Naive thymus-derived CD4-positive, alpha-beta T cell (primary cell): ENCODE data around the gene SUGCT. TPM values are rescaled to one million over a fixed set of nuclear protein-coding genes. Genes with fewer than 3 reads are reported as not detected.

ENCODE experiments used
- ATAC-seq: fragments of 150-1000 bp; cut with Tn5 transposase; 2 replicates; pipeline ENCODE4 v1.10.0; 2021; ENCODE audit warnings: mild to moderate bottlenecking, moderate library complexity
- CTCF ChIA-PET: fragments of 350-600 bp; sonication (Branson Sonifier 250); formaldehyde crosslinking; loops from one replicate; lab custom pipeline; 2021; ENCODE audit warnings: antibody characterized with exemption; lab: Charles Lee
- POLR2A ChIA-PET: fragments of 350-600 bp; sonication (Branson Sonifier 250); formaldehyde crosslinking; loops from one replicate; lab custom pipeline; 2021; ENCODE audit warnings: antibody characterized with exemption, inconsistent platforms; lab: Charles Lee
- DNase-seq, 9 donors: peaks; one replicate each; pipeline versions ENCODE4 v3.0.0 to v3.0.0-alpha.2; 2020 to 2022; ENCODE audit warnings: mixed read lengths in 1 of 9
- H3K27ac ChIP-seq: one replicate; pipeline ENCODE4 v1.7.0; 2013; ENCODE audit warnings: mild to moderate bottlenecking, low read depth, low read length, moderate library complexity
- H3K27me3 ChIP-seq, 2 donors: one replicate each; pipeline ENCODE4 v1.7.0; 2013; ENCODE audit warnings: low read length in 2 of 2, mild to moderate bottlenecking in 2 of 2, moderate library complexity in 2 of 2; ENCODE audit not compliant: control insufficient read depth in 2 of 2, insufficient read depth in 2 of 2
- H3K36me3 ChIP-seq, 3 experiments: 1 replicate in 2 of 3; 2 replicates in 1 of 3; pipeline ENCODE4 v1.7.0; 2013; ENCODE audit warnings: low read length in 3 of 3, mild to moderate bottlenecking in 3 of 3, moderate library complexity in 1 of 3; ENCODE audit not compliant: insufficient read depth in 3 of 3, control insufficient read depth in 2 of 3
- H3K4me1 ChIP-seq, 2 donors: one replicate each; pipeline ENCODE4 v1.7.0; 2013; ENCODE audit warnings: low read length in 2 of 2, mild to moderate bottlenecking in 2 of 2, moderate library complexity in 1 of 2; ENCODE audit not compliant: control insufficient read depth in 2 of 2, insufficient read depth in 2 of 2
- H3K4me3 ChIP-seq: 2 replicates; pipeline ENCODE4 v1.7.0; 2013; ENCODE audit warnings: mild to moderate bottlenecking, low read length
- H3K9me3 ChIP-seq, 3 experiments: 1 replicate in 2 of 3; 2 replicates in 1 of 3; pipeline ENCODE4 v1.7.0; 2013; ENCODE audit warnings: low read length in 3 of 3; ENCODE audit not compliant: control insufficient read depth in 2 of 3
- H3K27ac Mint-ChIP-seq, 9 donors: one replicate each; pipeline ENCODE4 v1.8.0; 2020 to 2022; ENCODE audit warnings: mixed read lengths in 9 of 9, mild to moderate bottlenecking in 8 of 9, moderate library complexity in 5 of 9, inconsistent platforms in 2 of 9
- H3K27me3 Mint-ChIP-seq, 5 donors: one replicate each; pipeline ENCODE4 v1.8.0; 2021 to 2022; ENCODE audit warnings: mixed read lengths in 5 of 5, mild to moderate bottlenecking in 1 of 5
- H3K36me3 Mint-ChIP-seq, 5 donors: one replicate each; pipeline ENCODE4 v1.8.0; 2020 to 2022; ENCODE audit warnings: mixed read lengths in 5 of 5, mild to moderate bottlenecking in 3 of 5, inconsistent platforms in 1 of 5
- H3K4me1 Mint-ChIP-seq, 7 donors: one replicate each; pipeline ENCODE4 v1.8.0; 2020 to 2022; ENCODE audit warnings: mixed read lengths in 7 of 7, mild to moderate bottlenecking in 3 of 7, inconsistent platforms in 1 of 7
- H3K4me3 Mint-ChIP-seq, 10 donors: one replicate each; pipeline ENCODE4 v1.8.0; 2020 to 2022; ENCODE audit warnings: mild to moderate bottlenecking in 10 of 10, mixed read lengths in 10 of 10, moderate library complexity in 6 of 10, inconsistent platforms in 2 of 10
- H3K9me3 Mint-ChIP-seq, 11 donors: one replicate each; pipeline ENCODE4 v1.8.0; 2020 to 2022; ENCODE audit warnings: mixed read lengths in 11 of 11, mild to moderate bottlenecking in 4 of 11, inconsistent platforms in 1 of 11, moderate library complexity in 1 of 11
- intact Hi-C, 2 donors: fragments of 100-400 bp; cut with micrococcal nuclease; formaldehyde crosslinking; loops; one replicate each; pipeline ENCODE4 v1.15.1; 2023
- polyA plus RNA-seq, 2 donors: library from polyadenylated mRNA; unstranded; fragments of 300-500 nt; fragmentation: Illumina TruSeq; gene quantifications; one replicate each; pipeline ENCODE4 v1.2.3, GENCODE V29; 2021
- total RNA-seq, 6 experiments: library from RNA in 5 of 6; stranded (reverse) in 5 of 6; gene quantifications; 1 replicate in 5 of 6; 2 replicates in 1 of 6; pipeline ENCODE4 v1.2.3 and lab custom pipeline; 2021 to 2026

Gene SUGCT
- total and polyA plus RNA-seq, 7 experiments from 2014 or later, result 0.95 to 2.7 (median 2.2) TPM; not detected in 1

GRCh38 chr7:40498924-40499510, 364.2 kb downstream of the SUGCT start:
- CTCF ChIA-PET, result no interaction called here

GRCh38 chr7:40499718-40500117, 364.9 kb downstream of the SUGCT start:
- Mint-ChIP-seq H3K27me3 (no peaks in the 10 kb centered on the region), H3K36me3 (peaks cover 0 to 4% (median 0%) of the 10 kb centered on the region in 5 donors), H3K4me3 (no peak overlapping the region), H3K9me3 (peaks cover 0 to 2% (median 0%) of the 10 kb centered on the region in 11 donors), H3K4me1 (no peaks in the 10 kb centered on the region), H3K27ac (no peak overlapping the region)
- H3K27ac ChIP-seq, result no peak overlapping the region
- no peaks in the 10 kb centered on the region for H3K9me3 ChIP-seq
- CTCF ChIA-PET, result no interaction called here
- H3K4me3 ChIP-seq, result no peak overlapping the region
- POLR2A ChIA-PET, result no interaction called here
- H3K4me1 ChIP-seq, result no peaks in the 10 kb centered on the region
- no peaks in the 10 kb centered on the region for H3K36me3 ChIP-seq
- no peak for DNase-seq
- no peaks in the 10 kb centered on the region for H3K27me3 ChIP-seq
- ATAC-seq, result no peak
- intact Hi-C loops, result no loop called here

More at GRCh38 chr7:40498924-40499510, 364.2 kb downstream of the SUGCT start:
- Mint-ChIP-seq H3K27ac (no peak overlapping the region), H3K36me3 (peaks cover 0 to 4% (median 0%) of the 10 kb centered on the region in 5 donors), H3K4me3 (no peak overlapping the region), H3K9me3 (peaks cover 0 to 2% (median 0%) of the 10 kb centered on the region in 11 donors), H3K4me1 (no peaks in the 10 kb centered on the region), H3K27me3 (no peaks in the 10 kb centered on the region)
- Histone ChIP-seq H3K4me3 (no peak overlapping the region), H3K9me3 (no peaks in the 10 kb centered on the region), H3K27ac (no peak overlapping the region), H3K27me3 (no peaks in the 10 kb centered on the region), H3K4me1 (no peaks in the 10 kb centered on the region), H3K36me3 (no peaks in the 10 kb centered on the region)
- POLR2A ChIA-PET, result no interaction called here
- DNase-seq (no peak), ATAC-seq (no peak)
- intact Hi-C loops, result no loop called here

GRCh38 chr7:40500219-40500618, 365.4 kb downstream of the SUGCT start:
- POLR2A ChIA-PET, result no interaction called here
- no peaks in the 10 kb centered on the region for H3K9me3 ChIP-seq
- intact Hi-C loops, result no loop called here

GRCh38 chr7:40502359-40502758, 367.6 kb downstream of the SUGCT start:
- intact Hi-C loops, result no loop called here
- no peaks in the 10 kb centered on the region for H3K9me3 ChIP-seq
- Mint-ChIP-seq H3K27ac (no peak overlapping the region), H3K27me3 (no peaks in the 10 kb centered on the region), H3K4me1 (no peaks in the 10 kb centered on the region), H3K36me3 (peaks cover 0 to 8% (median 1%) of the 10 kb centered on the region in 5 donors), H3K9me3 (peaks cover 0 to 16% (median 8%) of the 10 kb centered on the region in 11 donors), H3K4me3 (no peak overlapping the region)
- POLR2A ChIA-PET, result no interaction called here
- DNase-seq (no peak), ATAC-seq (no peak)
- CTCF ChIA-PET, result no interaction called here
- H3K27me3 ChIP-seq, result no peaks in the 10 kb centered on the region
- no peak overlapping the region for H3K27ac ChIP-seq
- H3K4me3 ChIP-seq, result no peak overlapping the region
- no peaks in the 10 kb centered on the region for H3K36me3 ChIP-seq
- no peaks in the 10 kb centered on the region for H3K4me1 ChIP-seq

More at GRCh38 chr7:40500219-40500618, 365.4 kb downstream of the SUGCT start:
- H3K27me3 Mint-ChIP-seq, result no peaks in the 10 kb centered on the region
- DNase-seq (no peak), ATAC-seq (no peak)
- Histone ChIP-seq H3K4me1 (no peaks in the 10 kb centered on the region), H3K36me3 (no peaks in the 10 kb centered on the region), H3K27me3 (no peaks in the 10 kb centered on the region), H3K27ac (no peak overlapping the region), H3K4me3 (no peak overlapping the region)
- H3K4me3 Mint-ChIP-seq, result no peak overlapping the region
- H3K4me1 Mint-ChIP-seq, result no peaks in the 10 kb centered on the region
- CTCF ChIA-PET, result no interaction called here
- peaks cover 0 to 2% (median 0%) of the 10 kb centered on the region in 11 donors for H3K9me3 Mint-ChIP-seq
- peaks cover 0 to 4% (median 0%) of the 10 kb centered on the region in 5 donors for H3K36me3 Mint-ChIP-seq
- no peak overlapping the region for H3K27ac Mint-ChIP-seq

DNA sequence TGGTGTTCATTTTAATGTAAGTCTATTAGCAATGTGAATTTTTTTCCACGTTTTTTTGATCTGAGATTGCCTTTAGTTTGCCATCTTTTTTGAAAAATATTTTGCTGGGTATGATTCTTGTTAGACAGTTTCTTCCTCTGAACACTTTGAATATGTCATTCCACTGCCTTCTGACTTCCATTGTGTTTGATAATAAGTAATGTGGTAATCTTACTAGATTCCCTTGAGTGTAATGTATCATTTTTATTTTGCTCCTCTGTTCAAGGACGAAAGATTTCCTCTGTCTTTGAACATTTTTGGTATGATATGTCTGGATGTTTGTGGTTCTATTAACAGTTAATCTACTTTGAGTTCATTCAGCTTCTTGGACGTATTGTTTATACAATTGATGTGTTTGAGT, 371.4 kb downstream of the SUGCT start:
- Mint-ChIP-seq H3K4me1 (no peaks in the 10 kb centered on the region), H3K27ac (no peak overlapping the region), H3K27me3 (no peaks in the 10 kb centered on the region), H3K4me3 (no peak overlapping the region), H3K36me3 (peaks cover 0 to 8% (median 3%) of the 10 kb centered on the region in 5 donors), H3K9me3 (peaks cover 0 to 17% (median 10%) of the 10 kb centered on the region in 11 donors)
- H3K4me1 ChIP-seq, result no peaks in the 10 kb centered on the region
- DNase-seq (no peak), ATAC-seq (no peak)
- intact Hi-C loops, result no loop called here
- POLR2A ChIA-PET, result no interaction called here
- CTCF ChIA-PET, result no interaction called here
- H3K4me3 ChIP-seq, result no peak overlapping the region
- no peak overlapping the region for H3K27ac ChIP-seq
- no peaks in the 10 kb centered on the region for H3K27me3 ChIP-seq
- H3K9me3 ChIP-seq, result no peaks in the 10 kb centered on the region
- no peaks in the 10 kb centered on the region for H3K36me3 ChIP-seq

GRCh38 chr7:40507166-40507565, 372.4 kb downstream of the SUGCT start:
- H3K27ac ChIP-seq, result no peak overlapping the region
- H3K4me1 ChIP-seq, result no peaks in the 10 kb centered on the region
- Mint-ChIP-seq H3K36me3 (peaks cover 0 to 8% (median 3%) of the 10 kb centered on the region in 5 donors), H3K27ac (no peak overlapping the region), H3K27me3 (no peaks in the 10 kb centered on the region), H3K4me3 (no peak overlapping the region), H3K9me3 (peaks cover 0 to 17% (median 10%) of the 10 kb centered on the region in 11 donors), H3K4me1 (no peaks in the 10 kb centered on the region)
- CTCF ChIA-PET, result no interaction called here
- no peaks in the 10 kb centered on the region for H3K27me3 ChIP-seq
- no peak for DNase-seq
- peak; percentile 36 for ATAC-seq
- POLR2A ChIA-PET, result no interaction called here
- H3K4me3 ChIP-seq, result no peak overlapping the region
- intact Hi-C loops, result no loop called here
- H3K9me3 ChIP-seq, result no peaks in the 10 kb centered on the region
- H3K36me3 ChIP-seq, result no peaks in the 10 kb centered on the region
